SK-N-SH treated with all-trans-retinoic acid at 6 μM for 48 hours (cell line): ENCODE results near the gene SLC30A9.

Experiments used
- ATAC-seq: fragments of 200-7000 bp; cut with Tn5 transposase; 3 replicates; pipeline ENCODE4 v1.9.1; 2020; ENCODE audit warnings: mild to moderate bottlenecking, moderate library complexity
- ARNTL ChIP-seq: fragments of 450-650 bp; formaldehyde crosslinking; IDR thresholded peaks from 2 replicates; pipeline ENCODE4 v1.5.0; 2020; ENCODE audit warnings: low read depth, mild to moderate bottlenecking, moderate library complexity, borderline replicate concordance
- BACH2 ChIP-seq: fragments of 250-450 bp; sonication (Bioruptor Pico); IDR thresholded peaks from 2 replicates; pipeline ENCODE4 v1.9.0; 2021; ENCODE audit warnings: mild to moderate bottlenecking, borderline replicate concordance
- CREB5 ChIP-seq: fragments of 250-450 bp; sonication (Bioruptor Pico); IDR thresholded peaks from 2 replicates; pipeline ENCODE4 v1.5.1; 2020; ENCODE audit warnings: low read depth, mild to moderate bottlenecking, moderate library complexity
- CSDC2 ChIP-seq: fragments of 250-450 bp; sonication (Bioruptor Pico); IDR thresholded peaks from 2 replicates; pipeline ENCODE4 v1.5.0; 2020; ENCODE audit warnings: mild to moderate bottlenecking, moderate library complexity
- ESRRG ChIP-seq: fragments of 250-450 bp; sonication (Bioruptor Pico); IDR thresholded peaks from 2 replicates; pipeline ENCODE4 v1.6.1; 2021; ENCODE audit warnings: mild to moderate bottlenecking
- GLIS3 ChIP-seq: fragments of 250-450 bp; sonication (Bioruptor Pico); IDR thresholded peaks from 2 replicates; pipeline ENCODE4 v1.5.0; 2020; ENCODE audit warnings: mild to moderate bottlenecking, moderate library complexity
- ISL1 ChIP-seq: fragments of 250-450 bp; sonication (Bioruptor Pico); IDR thresholded peaks from 2 replicates; pipeline ENCODE4 v2.1.2; 2022; ENCODE audit warnings: mild to moderate bottlenecking, moderate library complexity
- OSR1 ChIP-seq: fragments of 250-450 bp; sonication (Bioruptor Pico); IDR thresholded peaks from 2 replicates; pipeline ENCODE4 v1.8.0; 2022; ENCODE audit warnings: moderate library complexity, mild to moderate bottlenecking, inconsistent platforms
- PATZ1 ChIP-seq: fragments of 250-450 bp; sonication (Bioruptor Pico); IDR thresholded peaks from 2 replicates; pipeline ENCODE4 v1.8.0; 2020; ENCODE audit warnings: mild to moderate bottlenecking, moderate library complexity, borderline replicate concordance
- POU6F1 ChIP-seq: fragments of 250-450 bp; sonication (Bioruptor Pico); IDR thresholded peaks from 2 replicates; pipeline ENCODE4 v1.8.0; 2021; ENCODE audit warnings: low read depth, mild to moderate bottlenecking, moderate library complexity, borderline replicate concordance
- PPARA ChIP-seq: fragments of 250-450 bp; sonication (Bioruptor Pico); IDR thresholded peaks from 2 replicates; pipeline ENCODE4 v1.5.0; 2020; ENCODE audit warnings: mild to moderate bottlenecking, borderline replicate concordance
- SNAI2 ChIP-seq: fragments of 250-450 bp; sonication (Bioruptor Pico); IDR thresholded peaks from 2 replicates; pipeline ENCODE4 v1.5.0; 2020; ENCODE audit warnings: mild to moderate bottlenecking, moderate library complexity
- TOX ChIP-seq: fragments of 250-450 bp; sonication (Bioruptor Pico); IDR thresholded peaks from 2 replicates; pipeline ENCODE4 v1.8.0; 2021; ENCODE audit warnings: mild to moderate bottlenecking, moderate library complexity, borderline replicate concordance
- TSHZ2 ChIP-seq: fragments of 250-450 bp; sonication (Bioruptor Pico); IDR thresholded peaks from 2 replicates; pipeline ENCODE4 v1.5.0; 2020; ENCODE audit warnings: mild to moderate bottlenecking, moderate library complexity
- ZC3H10 ChIP-seq: fragments of 250-450 bp; sonication (Bioruptor Pico); IDR thresholded peaks from 2 replicates; pipeline ENCODE4 v1.5.1; 2021; ENCODE audit warnings: mild to moderate bottlenecking, moderate library complexity
- ZFP3 ChIP-seq: fragments of 250-450 bp; sonication (Bioruptor Pico); IDR thresholded peaks from 2 replicates; pipeline ENCODE4 v1.5.0; 2020; ENCODE audit warnings: mild to moderate bottlenecking, moderate library complexity
- ZNF8 ChIP-seq: fragments of 450-650 bp; formaldehyde crosslinking; IDR thresholded peaks from 2 replicates; pipeline ENCODE4 v1.5.0; 2020; ENCODE audit warnings: mild to moderate bottlenecking, moderate library complexity

SLC30A9 gene

GRCh38 chr4:42119886-42120285 is 129.6 kb downstream of the SLC30A9 start (continued):
- TF ChIP-seq PATZ1 (CRISPR knock-in tag) (no peak), ZC3H10 (CRISPR knock-in tag) (no peak)

GRCh38 chr4:42122237-42122636 is 131.9 kb downstream of the SLC30A9 start:
- ATAC-seq = no peak

GRCh38 chr4:42123071-42123644 is 132.8 kb downstream of the SLC30A9 start:
- TF ChIP-seq PATZ1 (CRISPR knock-in tag) (no peak), ISL1 (CRISPR knock-in tag) (no peak), CREB5 (no peak), OSR1 (CRISPR knock-in tag) (no peak), GLIS3 (CRISPR knock-in tag) (no peak), BACH2 (CRISPR knock-in tag) (no peak), SNAI2 (CRISPR knock-in tag) (no peak), ZC3H10 (CRISPR knock-in tag) (no peak), TOX (CRISPR knock-in tag) (no peak)
- no peak for ATAC-seq

More at GRCh38 chr4:42122237-42122636, 131.9 kb downstream of the SLC30A9 start:
- TF ChIP-seq CREB5 (no peak), ARNTL (CRISPR knock-in tag) (no peak), ZNF8 (no peak), BACH2 (CRISPR knock-in tag) (no peak), ESRRG (CRISPR knock-in tag) (no peak), SNAI2 (CRISPR knock-in tag) (no peak), OSR1 (CRISPR knock-in tag) (no peak), TSHZ2 (CRISPR knock-in tag) (no peak), POU6F1 (no peak), CSDC2 (no peak), PPARA (CRISPR knock-in tag) (no peak), ZFP3 (CRISPR knock-in tag) (no peak), ZC3H10 (CRISPR knock-in tag) (no peak)
